ENCODE measurements around the gene LENEP.

The LENEP gene

GRCh38 chr1:154993572-154994268 is at the start of gene LENEP:
TSS of gene LENEP (plus strand) at chr1:154993586. CDS start at chr1:154993608, 22 bp downstream.
- no peak within 1 kb of the TSS for H3K4me3 ChIP-seq (ENCODE audit: low read depth, low read length)

GRCh38 chr1:154943649-154944400 is 49.6 kb upstream of the LENEP start:
- no peak overlapping the region for H3K4me3 ChIP-seq (ENCODE audit: low read depth, low read length)

GRCh38 chr1:154944401-154945159 is 48.8 kb upstream of the LENEP start:
- no peak overlapping the region for H3K4me3 ChIP-seq (ENCODE audit: low read depth, low read length)

- no peak overlapping the region for H3K4me3 ChIP-seq (ENCODE audit: low read depth, low read length)
Measured at GRCh38 chr1:154945160-154945961, 48.0 kb upstream of the LENEP start.

GRCh38 chr1:154945962-154946850 is 47.2 kb upstream of the LENEP start:
- H3K4me3 ChIP-seq (ENCODE audit: low read depth, low read length) = no peak overlapping the region

- no peak overlapping the region for H3K4me3 ChIP-seq (ENCODE audit: low read depth, low read length)
Measured at GRCh38 chr1:154948079-154948478, 45.3 kb upstream of the LENEP start.

GRCh38 chr1:154951901-154952657 is 41.3 kb upstream of the LENEP start:
- no peak overlapping the region for H3K4me3 ChIP-seq (ENCODE audit: low read depth, low read length)

- no peak overlapping the region for H3K4me3 ChIP-seq (ENCODE audit: low read depth, low read length)
Measured at GRCh38 chr1:154952664-154953063, 40.7 kb upstream of the LENEP start.

GRCh38 chr1:154953611-154954038 is 39.8 kb upstream of the LENEP start:
- no peak overlapping the region for H3K4me3 ChIP-seq (ENCODE audit: low read depth, low read length)

GRCh38 chr1:154954541-154954940 is 38.8 kb upstream of the LENEP start:
- no peak overlapping the region for H3K4me3 ChIP-seq (ENCODE audit: low read depth, low read length)

GRCh38 chr1:154955039-154955717 is 38.2 kb upstream of the LENEP start:
- H3K4me3 ChIP-seq (ENCODE audit: low read depth, low read length) = peak overlapping the region; percentile 56

- H3K4me3 ChIP-seq (ENCODE audit: low read depth, low read length) = peak within 1 kb of the TSS; percentile 56
Measured at GRCh38 chr1:154955718-154956543, 37.5 kb upstream of the LENEP start, which contains the start of gene PBXIP1. TSS of gene PBXIP1 (minus strand) at chr1:154956099. CDS start at chr1:154953721, 2,378 bp downstream.

- H3K4me3 ChIP-seq (ENCODE audit: low read depth, low read length) = peak overlapping the region; percentile 56
Measured at GRCh38 chr1:154956544-154956941, 36.8 kb upstream of the LENEP start.

- no peak overlapping the region for H3K4me3 ChIP-seq (ENCODE audit: low read depth, low read length)
Measured at GRCh38 chr1:154957091-154957657, 36.2 kb upstream of the LENEP start.

- H3K4me3 ChIP-seq (ENCODE audit: low read depth, low read length) = no peak overlapping the region
Measured at GRCh38 chr1:154958036-154958435, 35.4 kb upstream of the LENEP start.

GRCh38 chr1:154958681-154959425 is 34.5 kb upstream of the LENEP start:
- H3K4me3 ChIP-seq (ENCODE audit: low read depth, low read length) = no peak overlapping the region

GRCh38 chr1:154959426-154959780 is 34.0 kb upstream of the LENEP start:
- H3K4me3 ChIP-seq (ENCODE audit: low read depth, low read length) = no peak overlapping the region

Data from iPS-11a (cell line).